HUES6 (cell line): ENCODE measurements around the gene TTC28.

ENCODE experiments used
- H3K27ac ChIP-seq: 2 replicates; pipeline ENCODE4 v1.7.0; 2013; ENCODE audit warnings: low read depth, mild to moderate bottlenecking, low read length, inconsistent platforms
- H3K27me3 ChIP-seq: 2 replicates; pipeline ENCODE4 v1.6.1; 2013; ENCODE audit warnings: low read length; ENCODE audit not compliant: control insufficient read depth, insufficient read depth
- H3K36me3 ChIP-seq: 2 replicates; pipeline ENCODE4 v1.6.1; 2013; ENCODE audit warnings: low read length; ENCODE audit not compliant: control insufficient read depth, insufficient read depth
- H3K4me1 ChIP-seq: 2 replicates; pipeline ENCODE4 v1.6.1; 2013; ENCODE audit warnings: low read length; ENCODE audit not compliant: control insufficient read depth, insufficient read depth
- H3K4me3 ChIP-seq: 2 replicates; pipeline ENCODE4 v1.5.1; 2013; ENCODE audit warnings: low read depth, low read length
- H3K9ac ChIP-seq: one replicate; pipeline ENCODE4 v1.6.1; 2013; ENCODE audit warnings: mild to moderate bottlenecking, low read length
- H3K9me3 ChIP-seq: 2 replicates; pipeline ENCODE4 v1.6.1; 2013; ENCODE audit warnings: low read depth, low read length; ENCODE audit not compliant: control insufficient read depth, insufficient read depth

The TTC28 gene

DNA sequence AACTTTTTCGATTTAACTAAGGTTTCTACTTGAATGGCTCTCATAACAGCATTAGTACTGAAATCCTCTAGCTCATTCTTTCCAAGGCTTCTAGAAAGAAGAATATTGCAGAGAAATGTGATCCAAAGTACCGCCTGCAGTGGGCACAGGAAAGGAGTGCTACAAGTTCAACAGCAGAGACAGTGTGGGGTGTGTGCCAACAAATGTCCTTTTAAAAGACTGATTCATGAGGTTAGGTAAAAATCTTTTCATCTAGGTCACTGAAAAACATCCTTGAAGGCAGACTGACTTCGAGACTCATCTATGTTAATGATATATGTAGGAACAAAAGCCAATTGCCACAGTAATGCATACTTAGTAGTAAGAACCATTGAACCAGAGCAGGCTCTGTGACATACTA is 411.5 kb downstream of the TTC28 start:
- H3K9ac ChIP-seq = no peak overlapping the region
- no peaks in the 10 kb centered on the region for H3K9me3 ChIP-seq
- no peak overlapping the region for H3K27ac ChIP-seq
- H3K4me3 ChIP-seq = no peak overlapping the region
- no peaks in the 10 kb centered on the region for H3K36me3 ChIP-seq
- H3K27me3 ChIP-seq = no peaks in the 10 kb centered on the region
- no peaks in the 10 kb centered on the region for H3K4me1 ChIP-seq

DNA sequence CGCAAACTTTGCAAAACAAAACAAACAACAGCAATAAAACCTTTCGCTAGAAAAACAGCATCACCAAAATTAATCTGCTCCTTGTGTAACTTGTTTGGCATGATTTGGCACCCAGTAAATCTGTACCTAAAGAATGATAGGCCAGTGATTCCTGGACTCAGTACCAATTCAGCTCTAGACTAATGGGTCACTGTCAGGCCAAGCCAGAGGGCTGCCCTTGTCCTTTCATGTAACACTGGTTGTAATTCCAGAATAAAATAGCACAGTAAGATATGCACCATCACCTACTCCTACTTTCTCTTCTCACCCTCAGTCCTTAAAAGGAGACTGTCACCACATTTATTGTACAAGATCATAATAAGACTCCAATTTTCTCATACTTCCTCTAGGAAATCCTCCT is 419.0 kb downstream of the TTC28 start:
- Histone ChIP-seq H3K9me3 (no peaks in the 10 kb centered on the region), H3K4me3 (no peak overlapping the region), H3K27me3 (no peaks in the 10 kb centered on the region), H3K36me3 (no peaks in the 10 kb centered on the region), H3K9ac (no peak overlapping the region), H3K27ac (no peak overlapping the region), H3K4me1 (no peaks in the 10 kb centered on the region)

DNA sequence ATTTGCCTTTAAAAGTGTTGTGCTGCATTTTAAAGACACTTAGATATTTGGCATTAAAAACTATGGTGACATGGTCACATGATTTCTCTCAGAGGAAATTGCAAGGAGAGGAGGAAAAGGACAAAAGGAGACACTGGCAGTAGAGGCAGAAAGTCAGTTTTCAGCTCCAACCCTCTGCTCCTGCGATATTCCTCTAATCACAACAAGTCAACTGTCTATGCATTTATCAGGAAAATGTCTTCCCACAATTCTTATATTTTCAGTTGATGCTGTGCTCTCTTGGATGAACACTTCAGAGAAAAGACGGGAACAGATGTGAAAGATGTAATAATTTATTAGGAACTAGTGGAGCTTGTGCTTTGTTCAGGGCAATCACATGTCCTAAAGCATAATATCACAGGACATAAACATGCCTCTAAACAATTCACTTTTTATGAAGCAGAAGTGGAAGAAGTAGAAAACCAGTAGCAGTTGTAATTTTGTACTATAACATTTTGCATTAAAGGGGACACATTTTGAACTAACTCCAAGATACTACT is 419.8 kb downstream of the TTC28 start:
- Histone ChIP-seq H3K36me3 (no peaks in the 10 kb centered on the region), H3K4me3 (no peak overlapping the region), H3K27me3 (no peaks in the 10 kb centered on the region), H3K4me1 (no peaks in the 10 kb centered on the region), H3K9ac (no peak overlapping the region), H3K9me3 (no peaks in the 10 kb centered on the region), H3K27ac (no peak overlapping the region)

DNA sequence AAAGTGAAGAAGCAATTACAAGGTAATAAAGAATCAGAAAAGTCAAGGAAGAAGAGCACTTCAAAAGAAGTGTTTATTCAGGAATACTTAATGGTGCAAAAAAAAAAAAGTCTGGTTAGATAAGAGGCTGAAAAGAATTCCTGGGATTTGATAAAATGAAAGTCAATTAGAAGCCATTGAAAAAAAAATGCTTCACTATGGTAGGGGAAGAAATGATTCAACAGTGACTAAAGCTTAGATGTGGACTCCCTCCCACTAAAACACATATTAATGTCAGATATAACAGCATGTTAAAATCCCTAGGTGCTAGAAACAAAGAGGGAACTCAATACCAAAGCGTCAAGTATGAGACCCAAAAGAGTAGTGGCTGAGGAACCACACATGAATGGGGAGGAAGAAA is 425.2 kb downstream of the TTC28 start:
- Histone ChIP-seq H3K27ac (no peak overlapping the region), H3K4me1 (peaks cover 4% of the 10 kb centered on the region; the same call in 1 of the 2 replicates), H3K9ac (no peak overlapping the region), H3K4me3 (no peak overlapping the region), H3K9me3 (no peaks in the 10 kb centered on the region), H3K36me3 (no peaks in the 10 kb centered on the region), H3K27me3 (peaks cover 13% of the 10 kb centered on the region; the same call in 1 of the 2 replicates)

DNA sequence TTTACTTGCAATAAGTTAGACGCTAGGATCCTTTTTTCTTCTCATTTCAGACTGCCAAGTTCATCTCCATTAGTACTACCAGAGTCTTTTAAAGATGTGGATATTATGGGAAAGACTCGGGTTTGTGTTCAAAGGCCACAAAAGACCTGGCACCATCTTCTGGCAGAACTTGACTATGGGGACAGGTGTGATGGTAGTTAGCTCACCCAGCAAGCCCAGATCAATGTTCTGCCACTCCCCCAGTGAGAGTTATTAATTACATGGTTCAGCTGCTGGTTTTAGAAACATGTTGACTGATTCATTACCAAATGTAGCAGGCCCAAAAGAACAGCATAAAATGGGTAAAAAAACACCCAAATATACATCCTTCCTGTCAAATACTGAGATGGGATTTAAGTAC is 427.1 kb downstream of the TTC28 start:
- Histone ChIP-seq H3K36me3 (no peaks in the 10 kb centered on the region), H3K9ac (no peak overlapping the region), H3K9me3 (no peaks in the 10 kb centered on the region), H3K27me3 (peaks cover 23% of the 10 kb centered on the region; the same call in 1 of the 2 replicates), H3K4me3 (no peak overlapping the region), H3K27ac (no peak overlapping the region), H3K4me1 (peaks cover 13% of the 10 kb centered on the region)

DNA sequence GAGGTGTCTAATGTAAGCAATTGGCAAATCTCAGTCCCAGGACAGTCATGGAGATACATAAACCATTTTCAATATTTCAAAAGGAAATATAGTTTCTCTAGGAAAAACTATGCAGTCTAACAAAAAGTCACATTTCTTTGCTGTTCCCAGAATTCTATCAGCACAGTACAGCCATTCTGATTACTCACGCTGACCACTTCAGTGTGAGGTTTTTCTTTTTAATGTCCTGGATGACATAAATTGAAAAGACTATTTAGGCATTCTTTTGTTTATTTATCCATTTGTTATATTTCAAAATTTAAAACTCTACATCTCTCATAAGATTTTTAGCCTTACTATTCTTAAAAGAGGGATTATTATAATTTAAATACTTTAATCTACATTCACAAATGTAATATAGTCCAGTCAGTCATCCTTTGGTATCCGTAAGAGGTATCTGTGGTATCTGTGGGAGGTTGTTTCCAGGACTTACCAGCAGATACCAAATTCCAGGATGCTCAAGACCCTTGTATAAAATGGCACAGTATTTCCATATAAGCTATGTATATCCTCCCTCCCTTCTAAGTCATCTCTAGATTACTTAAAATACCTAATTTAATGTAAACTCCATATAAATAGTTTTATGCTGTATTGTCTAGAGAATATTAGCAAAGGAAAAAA is 429.5 kb downstream of the TTC28 start:
- no peaks in the 10 kb centered on the region for H3K36me3 ChIP-seq
- H3K27me3 ChIP-seq = peaks cover 42% of the 10 kb centered on the region
- no peak overlapping the region for H3K27ac ChIP-seq
- H3K4me1 ChIP-seq = peaks cover 36% of the 10 kb centered on the region
- H3K9me3 ChIP-seq = no peaks in the 10 kb centered on the region
- no peak overlapping the region for H3K4me3 ChIP-seq
- no peak overlapping the region for H3K9ac ChIP-seq

DNA sequence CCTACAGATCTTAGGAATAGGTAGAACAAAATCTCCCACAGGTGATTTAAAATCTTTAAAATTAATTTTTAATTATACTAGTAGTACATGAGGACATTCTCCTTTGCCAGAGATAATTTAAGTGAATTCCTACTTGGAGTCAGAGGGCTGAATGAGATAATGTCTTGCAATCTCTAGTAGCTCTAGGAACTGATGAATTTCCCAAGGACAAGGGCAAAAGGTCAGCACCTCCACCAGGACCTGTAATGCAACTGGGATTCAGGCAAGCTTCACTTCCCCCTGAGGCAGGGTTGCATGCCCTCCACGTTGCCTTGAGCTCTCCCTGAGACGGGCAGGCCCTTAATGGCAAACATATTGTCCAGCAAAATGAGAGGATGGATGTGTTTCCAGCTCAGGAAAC is 430.2 kb downstream of the TTC28 start:
- H3K4me1 ChIP-seq = peaks cover 41% of the 10 kb centered on the region
- H3K27me3 ChIP-seq = peaks cover 42% of the 10 kb centered on the region
- no peak overlapping the region for H3K9ac ChIP-seq
- no peak overlapping the region for H3K4me3 ChIP-seq
- no peaks in the 10 kb centered on the region for H3K9me3 ChIP-seq
- H3K27ac ChIP-seq = no peak overlapping the region
- no peaks in the 10 kb centered on the region for H3K36me3 ChIP-seq

DNA sequence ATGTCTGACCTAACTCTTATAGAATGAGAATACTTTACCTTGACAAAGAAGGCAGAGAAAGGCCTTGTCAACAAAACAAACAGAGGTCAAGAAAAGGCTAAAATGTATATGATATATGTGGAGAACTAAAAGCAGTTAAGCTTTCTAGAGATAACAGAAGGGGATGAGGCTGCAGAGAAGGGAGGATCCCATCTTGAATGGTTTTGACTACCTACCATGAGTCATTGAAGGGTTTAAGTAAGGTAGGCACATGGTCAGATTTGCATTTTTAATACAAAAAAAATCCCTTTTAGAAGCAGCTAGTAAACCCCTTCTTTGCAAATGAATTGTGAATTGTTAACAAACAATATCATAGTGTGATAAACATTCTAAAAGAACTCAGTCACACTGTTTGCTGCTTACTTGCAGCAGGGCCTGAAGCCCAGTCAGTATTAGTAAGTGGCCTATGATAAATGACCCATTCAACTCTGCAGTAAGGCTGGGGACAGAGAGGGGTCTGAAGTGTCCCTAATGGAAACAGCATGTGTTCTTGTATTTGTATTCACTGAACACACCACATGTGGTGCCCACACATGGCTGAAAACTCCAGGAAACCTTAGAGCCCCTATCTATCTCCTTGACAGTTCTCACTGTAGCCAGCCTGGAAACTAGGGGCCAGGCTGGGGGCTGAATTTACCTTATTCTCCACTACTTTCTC is 431.8 kb downstream of the TTC28 start:
- Histone ChIP-seq H3K27me3 (peaks cover 42% of the 10 kb centered on the region), H3K9ac (no peak overlapping the region), H3K36me3 (no peaks in the 10 kb centered on the region), H3K4me3 (no peak overlapping the region), H3K9me3 (no peaks in the 10 kb centered on the region), H3K4me1 (peaks cover 44% of the 10 kb centered on the region), H3K27ac (no peak overlapping the region)

DNA sequence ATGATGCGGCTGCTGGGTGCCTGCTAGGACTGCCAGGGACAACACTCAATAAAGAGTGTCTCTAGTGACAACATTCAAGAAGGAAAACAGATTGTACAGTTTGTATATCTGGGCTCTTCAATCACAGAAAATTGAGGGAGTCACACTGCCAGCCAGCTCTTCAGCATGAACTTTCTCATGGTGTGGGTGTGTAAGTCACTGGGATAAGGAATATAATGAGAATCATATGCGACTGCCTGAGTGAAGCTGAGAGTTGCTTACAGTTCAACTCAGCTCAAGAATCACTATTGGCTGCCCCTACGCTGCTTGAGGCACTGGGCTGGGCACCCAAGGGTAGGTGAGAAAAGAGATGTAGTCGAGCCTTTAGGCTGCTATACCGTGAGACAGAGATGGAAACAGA is 432.5 kb downstream of the TTC28 start:
- Histone ChIP-seq H3K4me3 (no peak overlapping the region), H3K9ac (no peak overlapping the region), H3K27me3 (peaks cover 42% of the 10 kb centered on the region), H3K9me3 (no peaks in the 10 kb centered on the region), H3K4me1 (peaks cover 44% of the 10 kb centered on the region), H3K27ac (no peak overlapping the region), H3K36me3 (no peaks in the 10 kb centered on the region)

DNA sequence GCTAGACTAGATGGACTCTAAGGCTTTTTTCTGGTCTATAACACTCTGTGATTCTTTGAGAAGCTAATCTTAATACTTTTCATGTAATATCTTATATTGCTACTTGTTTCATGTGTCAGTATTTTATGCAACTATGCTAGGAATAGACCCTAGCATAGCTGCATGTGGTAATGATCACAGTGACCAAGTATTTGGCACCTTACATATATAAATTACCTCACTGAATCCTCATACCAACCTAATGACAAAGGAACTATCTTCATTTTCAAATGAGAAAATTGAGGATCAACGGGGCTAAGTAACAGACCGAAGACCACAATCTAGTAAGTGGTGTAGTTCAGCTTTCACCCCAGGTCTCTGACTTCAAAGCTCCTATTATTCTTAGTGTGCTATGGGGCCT is 433.2 kb downstream of the TTC28 start:
- H3K27me3 ChIP-seq = peaks cover 42% of the 10 kb centered on the region
- peaks cover 44% of the 10 kb centered on the region for H3K4me1 ChIP-seq

DNA sequence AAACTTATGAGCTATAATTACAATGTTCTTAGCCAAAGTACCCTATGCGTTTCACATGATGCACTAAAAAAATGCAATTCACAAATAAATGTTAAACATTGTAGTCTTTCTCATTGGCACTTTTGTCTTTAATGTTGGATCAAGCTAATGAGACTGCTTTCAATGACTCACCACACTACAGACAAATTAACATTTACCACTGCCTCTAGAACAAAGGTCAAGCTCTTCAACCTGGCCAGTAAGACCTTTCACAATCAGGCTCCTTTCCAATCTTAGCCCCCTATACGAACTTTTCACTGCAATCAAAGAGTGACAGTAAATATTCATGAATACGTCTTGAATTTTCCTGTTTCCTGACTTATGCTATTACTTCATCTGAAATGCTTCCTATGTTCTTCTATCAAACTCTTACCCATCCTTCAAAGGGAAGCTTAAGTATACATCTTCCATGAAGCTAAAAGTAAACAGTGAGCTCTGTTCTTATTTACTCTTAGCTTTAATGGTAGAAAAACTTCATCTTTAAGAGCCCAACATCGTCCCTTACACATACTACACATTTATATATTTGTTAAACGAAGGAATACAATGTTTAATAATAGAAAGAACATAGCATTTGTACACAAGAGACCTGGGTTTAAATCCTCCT is 433.9 kb downstream of the TTC28 start:
- Histone ChIP-seq H3K4me3 (no peak overlapping the region), H3K27ac (no peak overlapping the region), H3K4me1 (peaks cover 44% of the 10 kb centered on the region), H3K9me3 (no peaks in the 10 kb centered on the region), H3K9ac (no peak overlapping the region), H3K36me3 (no peaks in the 10 kb centered on the region), H3K27me3 (peaks cover 39% of the 10 kb centered on the region)

More for the DNA sequence above, 433.2 kb downstream of the TTC28 start:
- Histone ChIP-seq H3K9ac (no peak overlapping the region), H3K27ac (no peak overlapping the region), H3K36me3 (no peaks in the 10 kb centered on the region), H3K4me3 (no peak overlapping the region), H3K9me3 (no peaks in the 10 kb centered on the region)
